Motor neuron (in vitro differentiated cells): Measurements from ENCODE around the gene PTPRK. TPM values are rescaled to one million over a fixed set of nuclear protein-coding genes. Genes with fewer than 3 reads are reported as not detected.

Source experiments
- ATAC-seq, 8 experiments: fragments of 200-7000 bp; cut with Tn5 transposase; replicated peaks in 6 of 8; 2 replicates each; pipeline ENCODE4 v1.8.0; 2021; ENCODE audit warnings: mild to moderate bottlenecking in 8 of 8, moderate library complexity in 8 of 8
- H3K27ac ChIP-seq, 2 donors: fragments of 250-450 bp; sonication (Bioruptor Pico); 2 replicates each; pipeline ENCODE4 v1.9.0; 2021; ENCODE audit warnings: antibody characterized with exemption in 2 of 2, mild to moderate bottlenecking in 2 of 2, moderate library complexity in 1 of 2
- H3K4me1 ChIP-seq, 2 donors: fragments of 250-450 bp; sonication (Bioruptor Pico); replicated peaks in 1 of 2; 2 replicates each; pipeline ENCODE4 v1.6.1; 2021; ENCODE audit warnings: antibody characterized with exemption in 2 of 2, mild to moderate bottlenecking in 2 of 2, moderate library complexity in 1 of 2
- H3K4me3 ChIP-seq, 5 donors: fragments of 250-450 bp; sonication (Bioruptor Pico); 2 replicates each; pipeline ENCODE4 v1.9.0; 2021; ENCODE audit warnings: antibody characterized with exemption in 5 of 5, mild to moderate bottlenecking in 5 of 5, moderate library complexity in 4 of 5
- WGBS, 10 experiments: fragments of 450-650 bp; shearing (Covaris generic); methylation state at CpG; one replicate each; pipeline ENCODE4 v1.0.0; 2022; 5-methylcytosine and 5-hydroxymethylcytosine counted together
- in situ Hi-C, 9 experiments: fragments of 400-800 bp; cut with MboI; loops; one replicate each; pipeline ENCODE4 v1.15.0; 2021; ENCODE audit warnings: low sequenced_read_pairs in 9 of 9, low pct_unique_long_range_greater_than_20kb in 2 of 9; ENCODE audit not compliant: unreplicated experiment in 9 of 9
- total RNA-seq, 8 experiments: library from RNA; unstranded; fragments of 300-600 nt; gene quantifications; 2 replicates each; pipeline versions ENCODE4 v1.2.3 to v1.2.4, GENCODE V29; 2022

The PTPRK gene
- total RNA-seq, 8 experiments from 2014 or later, result 14.4 to 93.9 (median 26.3) TPM

DNA sequence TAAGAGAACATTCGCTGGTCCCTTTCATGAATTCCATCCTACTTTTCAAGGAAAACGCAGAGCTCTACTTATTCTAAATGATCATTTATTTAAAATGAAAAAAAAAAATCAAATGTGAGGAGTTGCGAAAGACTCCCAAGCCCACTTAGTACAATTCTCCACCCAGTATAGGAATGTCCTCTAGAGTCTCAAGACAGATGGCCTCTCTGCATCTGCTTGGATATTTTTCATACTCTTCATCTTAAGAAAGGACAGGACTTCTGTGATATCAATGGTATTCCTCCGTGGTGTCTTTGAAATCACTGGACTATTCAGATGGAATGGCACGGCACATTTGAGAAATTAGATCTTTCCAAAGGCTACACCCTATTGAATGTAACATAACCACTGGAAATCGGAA is 107.1 kb downstream of the PTPRK start:
- in situ Hi-C loops, result no loop called here
- 40 to 100% (median 96%) methylated on average over 1 to 6 of the region's 6 CpGs for WGBS, 10 experiments

GRCh38 chr6:128412680-128413079 is 107.7 kb downstream of the PTPRK start:
- no peaks in the 10 kb centered on the region for H3K4me1 ChIP-seq
- in situ Hi-C loops, result no loop called here
- peak in 1 of 8 experiments; percentile 32 for ATAC-seq
- H3K4me3 ChIP-seq, result no peak overlapping the region
- H3K27ac ChIP-seq, result no peak overlapping the region
- WGBS, 10 experiments, result 73 to 100% (median 85%) methylated on average over 1 to 4 of the region's 4 CpGs; no CpG with 5 or more reads in 4 of the 10 experiments

More for the DNA sequence above, 107.1 kb downstream of the PTPRK start:
- Histone ChIP-seq H3K4me1 (no peaks in the 10 kb centered on the region), H3K4me3 (no peak overlapping the region), H3K27ac (no peak overlapping the region)
- peak in 1 of 8 experiments; percentile 67 for ATAC-seq

DNA sequence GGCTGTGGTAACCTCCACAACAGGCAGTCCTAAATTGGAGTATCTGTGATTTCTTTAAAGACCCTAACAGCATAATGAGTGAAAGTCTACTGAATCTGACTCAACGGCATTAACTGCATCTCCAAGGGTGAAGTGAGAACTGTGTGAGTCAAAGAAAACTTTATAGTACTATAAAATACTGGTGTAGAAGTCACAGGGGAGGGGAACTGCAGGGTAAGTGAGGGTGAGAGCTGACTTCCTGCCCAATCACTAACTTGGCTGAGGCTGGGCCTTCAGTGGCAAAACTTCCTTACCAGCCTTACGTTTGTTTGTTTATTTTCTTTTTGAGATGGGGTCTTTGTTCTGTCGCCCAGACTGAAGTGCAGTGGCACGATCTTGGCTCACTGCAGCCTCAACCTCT is 109.8 kb downstream of the PTPRK start:
- H3K4me1 ChIP-seq, result no peaks in the 10 kb centered on the region
- WGBS, 10 experiments, result 60 to 100% (median 94%) methylated on average over 1 to 3 of the region's 4 CpGs; no CpG with 5 or more reads in 2 of the 10 experiments
- no peak overlapping the region for H3K4me3 ChIP-seq
- ATAC-seq, result no peak
- no peak overlapping the region for H3K27ac ChIP-seq
- in situ Hi-C loops, result no loop called here

- ATAC-seq, result no peak
- Histone ChIP-seq H3K27ac (no peak overlapping the region), H3K4me1 (no peaks in the 10 kb centered on the region), H3K4me3 (no peak overlapping the region)
- WGBS, 10 experiments, result 75 to 100% (median 94%) methylated on average over 1 of the region's 1 CpG; no CpG with 5 or more reads in 2 of the 10 experiments
- in situ Hi-C loops, result no loop called here
These were observed 111.4 kb downstream of the PTPRK start for GRCh38 chr6:128409003-128409402.

- Histone ChIP-seq H3K4me3 (no peak overlapping the region), H3K4me1 (peaks cover 0 to under 1% of the 10 kb centered on the region in 2 donors), H3K27ac (no peak overlapping the region)
- in situ Hi-C loops, result no loop called here
- WGBS, 10 experiments, result 67 to 100% (median 100%) methylated on average over 1 of the region's 1 CpG; no CpG with 5 or more reads in 2 of the 10 experiments
- ATAC-seq, result no peak
These were observed 113.9 kb downstream of the PTPRK start for GRCh38 chr6:128406453-128406852.

DNA sequence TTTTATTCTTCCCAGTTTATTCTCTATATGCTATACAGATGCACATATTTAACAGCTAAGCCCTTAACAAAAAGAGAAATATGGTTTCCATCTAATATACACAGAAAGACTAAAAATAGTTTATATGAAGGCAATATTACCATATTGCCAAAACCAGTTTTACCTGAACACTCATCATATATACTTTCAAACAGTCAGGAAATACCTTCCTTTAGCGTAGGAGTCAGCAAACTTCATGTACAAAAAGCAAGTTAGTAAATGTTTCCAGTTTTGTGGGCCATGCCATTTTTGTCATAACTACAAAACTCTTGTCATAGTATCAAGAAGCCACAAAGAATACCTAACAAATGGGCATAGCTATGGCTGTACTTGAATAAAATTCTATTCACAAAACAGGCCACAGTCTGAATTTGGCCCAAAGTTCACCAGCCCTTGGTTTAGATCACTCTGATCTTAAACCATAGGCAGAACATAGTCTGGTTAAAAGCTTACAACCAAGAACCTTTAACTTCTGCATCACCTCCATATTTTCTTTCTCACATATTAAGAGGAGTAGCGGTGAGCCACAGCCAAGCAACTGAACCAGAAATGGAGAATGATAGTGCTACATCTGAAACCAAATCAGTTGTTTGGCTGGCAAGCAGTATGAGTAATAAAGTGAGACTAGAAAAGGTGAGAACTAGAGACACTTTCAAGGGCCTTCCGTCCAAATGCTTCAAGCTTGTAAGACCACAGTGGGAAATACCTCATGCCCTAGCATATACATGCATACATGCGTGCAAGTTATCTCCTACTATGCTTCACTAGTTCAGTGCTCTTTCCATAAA is 116.6 kb downstream of the PTPRK start:
- H3K4me3 ChIP-seq, result no peak overlapping the region
- 94 to 100% (median 100%) methylated on average over 2 to 4 of the region's 4 CpGs; no CpG with 5 or more reads in 1 of the 10 experiments for WGBS, 10 experiments
- in situ Hi-C loops, result no loop called here
- no peak overlapping the region for H3K27ac ChIP-seq
- ATAC-seq, result no peak
- H3K4me1 ChIP-seq, result peaks cover 0 to 18% of the 10 kb centered on the region in 2 donors

DNA sequence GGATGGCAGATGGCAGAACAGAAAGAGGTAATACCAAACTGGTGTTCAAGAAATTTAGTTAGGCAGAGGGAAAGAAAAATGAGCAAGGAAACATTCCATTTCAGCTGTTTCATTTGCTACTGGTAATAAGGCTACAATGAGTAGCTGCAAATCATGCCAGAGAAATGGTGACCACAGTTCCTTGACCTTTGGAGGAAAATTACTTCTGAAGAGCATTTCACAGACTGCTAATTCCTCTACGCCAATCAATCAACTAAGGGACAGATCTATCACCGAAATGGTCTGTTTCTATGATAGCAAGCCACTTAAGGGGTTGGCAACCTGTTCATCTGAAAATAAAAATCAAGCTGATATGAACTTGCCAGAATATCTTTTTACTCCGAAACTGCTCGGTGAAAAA is 119.5 kb downstream of the PTPRK start:
- peak in 4 of 8 experiments; percentile 73 to 79 (median 76) for ATAC-seq
- in situ Hi-C loops, result no loop called here
- H3K4me3 ChIP-seq, result no peak overlapping the region
- WGBS, 10 experiments, result 72 to 100% (median 86%) methylated on average over 2 to 4 of the region's 4 CpGs
- H3K4me1 ChIP-seq, result peaks cover 0 to 18% of the 10 kb centered on the region in 2 donors
- no peak overlapping the region for H3K27ac ChIP-seq

DNA sequence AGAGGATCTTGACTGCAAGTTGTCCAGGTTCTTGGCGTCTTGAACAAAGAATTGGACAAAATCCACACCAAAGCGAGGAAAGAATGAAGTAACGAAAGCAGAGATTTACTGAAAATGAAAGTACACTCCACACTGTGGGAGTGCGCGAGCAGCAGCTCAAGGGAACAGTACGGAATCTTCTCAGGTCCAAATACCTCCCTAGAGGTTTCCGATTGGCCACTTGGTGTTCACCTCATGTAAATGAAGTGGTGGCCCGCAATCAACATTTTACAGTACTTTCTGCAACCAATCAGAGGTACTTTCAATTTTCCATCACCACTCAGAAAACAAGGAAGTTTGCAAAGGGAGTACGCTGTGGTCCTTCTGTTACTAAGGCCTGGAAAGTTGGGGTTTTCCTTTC is 122.4 kb downstream of the PTPRK start:
- in situ Hi-C loops, result no loop called here
- Histone ChIP-seq H3K27ac (no peak overlapping the region), H3K4me1 (peaks cover 8 to 31% of the 10 kb centered on the region in 2 donors), H3K4me3 (no peak overlapping the region)
- ATAC-seq, result no peak
- 80 to 100% (median 93%) methylated on average over 1 to 9 of the region's 9 CpGs for WGBS, 10 experiments

- 83 to 100% (median 99%) methylated on average over 1 to 3 of the region's 3 CpGs for WGBS, 10 experiments
- no peak overlapping the region for H3K4me3 ChIP-seq
- no peak overlapping the region for H3K27ac ChIP-seq
- peaks cover 8 to 27% of the 10 kb centered on the region in 2 donors for H3K4me1 ChIP-seq
- peak in 4 of 8 experiments; percentile 32 to 62 (median 42) for ATAC-seq
- in situ Hi-C loops, result no loop called here
These were observed 124.8 kb downstream of the PTPRK start for GRCh38 chr6:128395596-128395995.

GRCh38 chr6:128395188-128395587 is 125.2 kb downstream of the PTPRK start:
- Histone ChIP-seq H3K4me1 (peaks cover 8 to 27% of the 10 kb centered on the region in 2 donors), H3K27ac (no peak overlapping the region), H3K4me3 (no peak overlapping the region)
- in situ Hi-C loops, result no loop called here
- peak in 5 of 8 experiments; percentile 62 to 96 (median 79) for ATAC-seq
- 26 to 88% (median 69%) methylated on average over 2 to 3 of the region's 3 CpGs; no CpG with 5 or more reads in 1 of the 10 experiments for WGBS, 10 experiments

- in situ Hi-C loops, result no loop called here
These were observed 126.2 kb downstream of the PTPRK start for GRCh38 chr6:128394167-128394566.

GRCh38 chr6:128389820-128390534 is 130.4 kb downstream of the PTPRK start:
- peaks cover 8 to 19% of the 10 kb centered on the region in 2 donors for H3K4me1 ChIP-seq
- 38 to 96% (median 82%) methylated on average over 1 to 4 of the region's 4 CpGs for WGBS, 10 experiments
- no peak overlapping the region for H3K27ac ChIP-seq
- peak in 3 of 8 experiments; percentile 57 to 92 (median 84) for ATAC-seq
- no peak overlapping the region for H3K4me3 ChIP-seq
- in situ Hi-C loops, result no loop called here

More at GRCh38 chr6:128394167-128394566, 126.2 kb downstream of the PTPRK start:
- Histone ChIP-seq H3K4me1 (peaks cover 14 to 26% of the 10 kb centered on the region in 2 donors), H3K4me3 (no peak overlapping the region), H3K27ac (no peak overlapping the region)
- 75 to 100% (median 100%) methylated on average over 1 of the region's 1 CpG; no CpG with 5 or more reads in 4 of the 10 experiments for WGBS, 10 experiments
- ATAC-seq, result peak in 3 of 8 experiments; percentile 73 to 77 (median 74)

- ATAC-seq, result no peak
- Histone ChIP-seq H3K4me1 (peaks cover 6 to 13% of the 10 kb centered on the region in 2 donors), H3K4me3 (no peak overlapping the region), H3K27ac (no peak overlapping the region)
- WGBS, 10 experiments, result 0% methylated on average over 1 of the region's 1 CpG; no CpG with 5 or more reads in 3 of the 10 experiments
- in situ Hi-C loops, result no loop called here
These were observed 132.0 kb downstream of the PTPRK start for GRCh38 chr6:128388380-128388779.
